SK-N-SH (cell line): ENCODE results near the gene FAM114A1.

Experiments
- FOSL2 ChIP-seq: IDR thresholded peaks from 2 replicates; pipeline ENCODE4 v1.4.0; 2012; ENCODE audit warnings: low read depth, mild to moderate bottlenecking, moderate library complexity, borderline replicate concordance
- RFX5 ChIP-seq: IDR thresholded peaks from 2 replicates; pipeline ENCODE4 v1.6.1; 2012; ENCODE audit warnings: mild to moderate bottlenecking, improper control_type of control experiment, low read length
- SIN3A ChIP-seq: IDR thresholded peaks from 2 replicates; pipeline ENCODE4 v1.6.1; 2012; ENCODE audit warnings: low read depth, mild to moderate bottlenecking, low read length, moderate library complexity, borderline replicate concordance
- TAF1 ChIP-seq: IDR thresholded peaks from 2 replicates; pipeline ENCODE4 v1.6.1; 2012; ENCODE audit warnings: low read depth, mild to moderate bottlenecking, low read length, moderate library complexity, borderline replicate concordance
- TF ChIP-seq, protein P1 (sequence below): fragments of 200-600 bp; sonication (generic); IDR thresholded peaks from 2 replicates; pipeline ENCODE4 v1.6.1; 2017; ENCODE audit warnings: antibody characterized with exemption, mild to moderate bottlenecking, moderate library complexity
- TF ChIP-seq, protein P2 (sequence below): IDR thresholded peaks from 2 replicates; pipeline ENCODE4 v1.4.0; 2012; ENCODE audit warnings: low read depth
- TF ChIP-seq, protein P3 (sequence below): IDR thresholded peaks from 2 replicates; pipeline ENCODE4 v1.4.0; 2012; ENCODE audit warnings: low read depth, borderline replicate concordance

DNA sequence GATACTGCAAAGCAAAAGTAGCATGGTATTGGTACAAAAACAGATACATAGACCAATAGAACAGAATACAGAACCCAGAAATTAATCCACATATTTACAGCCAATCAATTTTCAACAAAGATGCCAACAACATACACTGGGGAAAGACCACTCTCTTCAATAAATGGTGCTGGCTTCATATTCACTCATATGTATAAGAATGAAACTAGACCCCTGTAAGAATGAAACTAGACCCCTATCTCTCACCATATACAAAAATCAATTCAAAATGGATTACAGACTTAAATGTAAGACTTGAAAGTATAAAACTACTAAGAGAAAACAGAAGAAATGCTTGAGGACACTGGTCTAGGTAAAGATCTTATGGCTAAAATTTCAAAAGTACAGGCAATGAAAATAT lies 30.3 kb upstream of the FAM114A1 start:
- TF ChIP-seq, protein P1, sequence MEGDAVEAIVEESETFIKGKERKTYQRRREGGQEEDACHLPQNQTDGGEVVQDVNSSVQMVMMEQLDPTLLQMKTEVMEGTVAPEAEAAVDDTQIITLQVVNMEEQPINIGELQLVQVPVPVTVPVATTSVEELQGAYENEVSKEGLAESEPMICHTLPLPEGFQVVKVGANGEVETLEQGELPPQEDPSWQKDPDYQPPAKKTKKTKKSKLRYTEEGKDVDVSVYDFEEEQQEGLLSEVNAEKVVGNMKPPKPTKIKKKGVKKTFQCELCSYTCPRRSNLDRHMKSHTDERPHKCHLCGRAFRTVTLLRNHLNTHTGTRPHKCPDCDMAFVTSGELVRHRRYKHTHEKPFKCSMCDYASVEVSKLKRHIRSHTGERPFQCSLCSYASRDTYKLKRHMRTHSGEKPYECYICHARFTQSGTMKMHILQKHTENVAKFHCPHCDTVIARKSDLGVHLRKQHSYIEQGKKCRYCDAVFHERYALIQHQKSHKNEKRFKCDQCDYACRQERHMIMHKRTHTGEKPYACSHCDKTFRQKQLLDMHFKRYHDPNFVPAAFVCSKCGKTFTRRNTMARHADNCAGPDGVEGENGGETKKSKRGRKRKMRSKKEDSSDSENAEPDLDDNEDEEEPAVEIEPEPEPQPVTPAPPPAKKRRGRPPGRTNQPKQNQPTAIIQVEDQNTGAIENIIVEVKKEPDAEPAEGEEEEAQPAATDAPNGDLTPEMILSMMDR = no peak
- TF ChIP-seq RFX5 (no peak), TAF1 (no peak), SIN3A (no peak), FOSL2 (no peak)
- TF ChIP-seq, protein P2, sequence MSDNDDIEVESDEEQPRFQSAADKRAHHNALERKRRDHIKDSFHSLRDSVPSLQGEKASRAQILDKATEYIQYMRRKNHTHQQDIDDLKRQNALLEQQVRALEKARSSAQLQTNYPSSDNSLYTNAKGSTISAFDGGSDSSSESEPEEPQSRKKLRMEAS = no peak
- TF ChIP-seq, protein P3, sequence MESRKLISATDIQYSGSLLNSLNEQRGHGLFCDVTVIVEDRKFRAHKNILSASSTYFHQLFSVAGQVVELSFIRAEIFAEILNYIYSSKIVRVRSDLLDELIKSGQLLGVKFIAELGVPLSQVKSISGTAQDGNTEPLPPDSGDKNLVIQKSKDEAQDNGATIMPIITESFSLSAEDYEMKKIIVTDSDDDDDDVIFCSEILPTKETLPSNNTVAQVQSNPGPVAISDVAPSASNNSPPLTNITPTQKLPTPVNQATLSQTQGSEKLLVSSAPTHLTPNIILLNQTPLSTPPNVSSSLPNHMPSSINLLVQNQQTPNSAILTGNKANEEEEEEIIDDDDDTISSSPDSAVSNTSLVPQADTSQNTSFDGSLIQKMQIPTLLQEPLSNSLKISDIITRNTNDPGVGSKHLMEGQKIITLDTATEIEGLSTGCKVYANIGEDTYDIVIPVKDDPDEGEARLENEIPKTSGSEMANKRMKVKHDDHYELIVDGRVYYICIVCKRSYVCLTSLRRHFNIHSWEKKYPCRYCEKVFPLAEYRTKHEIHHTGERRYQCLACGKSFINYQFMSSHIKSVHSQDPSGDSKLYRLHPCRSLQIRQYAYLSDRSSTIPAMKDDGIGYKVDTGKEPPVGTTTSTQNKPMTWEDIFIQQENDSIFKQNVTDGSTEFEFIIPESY = no peak
